NOMO-1 treated with DMSO at 0.1 percent for 48 hours (cell line): Measurements from ENCODE around the gene FAM204A.

ENCODE experiments used
- DNase-seq: peaks from one replicate; lab custom pipeline; 2025; ENCODE audit not compliant: unreplicated experiment; lab: John Stamatoyannopoulos, UW

The FAM204A gene

DNA sequence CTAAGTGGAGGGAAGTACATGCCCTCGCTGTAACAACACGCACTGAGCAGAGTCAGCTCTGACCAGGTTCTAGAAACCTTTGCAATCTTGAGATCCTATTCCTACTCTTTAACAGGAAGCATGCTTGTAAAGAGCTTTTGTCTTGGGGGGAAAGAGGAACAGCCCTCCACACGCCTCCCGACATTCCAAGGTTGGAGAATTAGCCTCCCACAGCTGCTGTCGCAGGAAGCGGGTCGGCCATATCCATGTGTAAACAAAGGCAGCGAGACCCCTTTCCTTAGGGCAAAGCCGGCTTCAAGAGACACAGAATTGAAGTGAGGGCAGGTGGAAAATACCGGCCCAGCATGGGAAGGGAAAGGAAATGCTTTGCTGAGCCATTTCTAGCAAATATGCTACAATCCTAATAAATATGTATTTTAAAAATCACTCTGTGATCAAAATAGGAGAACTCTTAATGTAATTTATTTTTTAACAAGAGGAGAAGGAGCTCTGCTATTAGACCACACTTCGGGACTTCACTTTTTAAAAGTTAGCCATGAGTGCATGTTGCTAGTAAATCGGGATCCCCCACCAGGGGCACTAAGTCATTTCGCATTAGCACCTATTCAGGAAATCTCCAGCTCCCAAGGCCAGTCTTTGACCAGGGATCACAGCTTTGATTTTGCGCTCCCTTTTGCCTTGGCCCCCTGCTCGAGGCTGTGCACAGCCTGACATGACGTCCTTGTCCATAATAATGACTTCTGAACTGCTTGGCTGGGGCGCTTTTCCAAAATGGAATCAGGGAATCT is 55.9 kb downstream of the FAM204A start:
- DNase-seq = no peak

DNA sequence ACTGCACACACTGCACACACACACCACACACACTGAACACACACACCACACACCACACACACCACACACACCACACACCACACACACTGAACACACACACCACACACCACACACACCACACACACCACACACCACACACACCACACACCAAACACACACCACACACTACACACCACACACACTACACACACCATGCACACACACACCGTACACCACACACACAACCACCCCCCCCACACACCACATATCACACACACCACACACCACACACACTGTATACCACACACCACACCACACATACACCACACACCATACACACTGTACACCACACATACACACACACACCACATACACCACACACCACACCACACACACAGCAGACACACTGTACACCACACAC is 59.5 kb downstream of the FAM204A start:
- no peak for DNase-seq

DNA sequence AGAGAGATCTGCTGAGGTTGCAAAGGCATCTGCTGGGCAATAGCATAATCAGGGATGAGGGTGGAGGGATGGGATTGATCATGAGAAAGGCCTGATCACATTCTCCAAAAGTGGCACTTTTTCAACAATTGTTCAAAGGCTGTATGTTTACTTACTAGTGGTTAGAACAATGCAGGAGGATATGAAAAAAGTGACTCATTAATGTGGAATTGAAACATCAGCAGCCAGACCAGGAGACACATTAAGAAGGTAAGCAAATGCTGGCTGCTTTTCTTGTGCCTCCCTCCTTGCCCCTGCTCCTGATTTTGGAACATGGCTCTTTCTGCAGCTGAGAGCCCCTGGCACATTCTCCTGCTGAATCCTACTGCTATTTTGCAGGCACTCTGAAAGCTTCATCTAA is 63.5 kb downstream of the FAM204A start:
- DNase-seq = no peak

DNA sequence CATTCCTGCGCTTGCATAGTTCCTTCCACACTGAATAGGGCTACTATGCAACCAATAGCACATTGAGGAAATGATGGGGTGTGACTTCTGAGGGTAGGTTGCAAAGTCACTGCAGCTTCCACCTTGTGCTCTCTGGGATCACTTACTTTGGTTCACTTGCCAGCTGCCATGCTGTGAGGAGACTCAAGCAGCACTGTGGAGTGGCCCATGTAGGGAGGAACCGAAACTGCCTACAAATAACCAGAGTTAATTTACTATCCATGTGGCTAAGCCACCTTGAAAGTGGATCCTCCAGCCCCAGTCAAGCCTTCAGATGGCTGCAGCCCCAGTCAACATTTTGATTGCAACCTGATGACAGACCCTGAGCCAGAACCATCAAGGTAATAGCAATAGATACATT is 64.3 kb downstream of the FAM204A start:
- DNase-seq = no peak

DNA sequence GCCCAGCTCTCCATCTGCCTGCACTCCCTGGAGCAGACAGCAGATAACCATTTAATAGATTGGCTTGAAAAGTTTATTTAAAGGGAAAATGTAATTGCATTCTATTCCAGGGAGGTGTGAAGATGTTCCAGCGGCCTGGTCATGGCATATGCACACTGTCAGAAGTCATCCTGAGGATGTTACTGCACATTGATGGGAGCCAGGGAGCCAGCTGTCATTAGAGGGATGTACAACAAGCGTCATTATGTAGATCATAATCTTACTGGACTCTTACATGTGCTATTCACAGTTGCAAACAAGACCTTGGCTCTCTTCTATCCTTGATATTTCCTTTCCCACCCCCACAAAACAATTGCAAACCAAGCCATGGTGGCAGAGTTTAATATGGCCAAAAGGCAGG is 65.4 kb downstream of the FAM204A start:
- DNase-seq = no peak

DNA sequence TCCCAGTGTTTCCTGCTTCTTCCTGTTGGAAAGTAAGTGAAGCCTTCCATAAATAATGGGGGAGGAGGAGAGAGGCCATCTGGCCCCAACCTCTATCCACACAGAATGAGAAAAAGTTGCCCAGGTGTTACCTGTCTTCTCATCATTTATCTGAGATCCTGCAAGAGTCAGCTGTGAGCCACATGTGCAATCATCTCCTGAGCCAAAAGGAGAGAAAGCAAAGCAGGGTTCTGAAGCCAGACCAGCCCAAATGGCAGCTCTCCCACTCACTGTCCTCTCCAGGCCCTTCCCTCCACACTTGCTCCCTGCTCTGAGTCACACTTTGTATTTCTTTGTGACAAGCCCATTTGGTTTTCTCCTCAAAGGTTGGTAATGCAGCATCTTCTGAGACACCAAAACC is 65.9 kb downstream of the FAM204A start:
- no peak for DNase-seq

DNA sequence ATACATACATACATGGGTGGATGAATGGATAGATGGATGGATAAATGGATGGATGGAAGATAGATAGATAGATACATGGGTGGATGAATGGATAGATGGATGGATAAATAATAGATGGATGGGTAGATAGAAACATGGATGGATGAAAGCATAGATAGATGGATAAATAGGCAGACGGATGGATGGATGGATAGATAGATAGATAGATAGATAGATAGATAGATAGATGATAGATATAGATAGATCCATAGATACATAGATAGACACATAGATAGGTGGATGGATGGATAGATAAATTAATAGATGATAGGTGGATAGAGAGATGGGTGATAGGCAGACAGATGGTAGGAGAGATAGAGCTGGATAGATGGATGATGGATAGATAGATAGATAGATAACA is 68.5 kb downstream of the FAM204A start:
- no peak for DNase-seq

DNA sequence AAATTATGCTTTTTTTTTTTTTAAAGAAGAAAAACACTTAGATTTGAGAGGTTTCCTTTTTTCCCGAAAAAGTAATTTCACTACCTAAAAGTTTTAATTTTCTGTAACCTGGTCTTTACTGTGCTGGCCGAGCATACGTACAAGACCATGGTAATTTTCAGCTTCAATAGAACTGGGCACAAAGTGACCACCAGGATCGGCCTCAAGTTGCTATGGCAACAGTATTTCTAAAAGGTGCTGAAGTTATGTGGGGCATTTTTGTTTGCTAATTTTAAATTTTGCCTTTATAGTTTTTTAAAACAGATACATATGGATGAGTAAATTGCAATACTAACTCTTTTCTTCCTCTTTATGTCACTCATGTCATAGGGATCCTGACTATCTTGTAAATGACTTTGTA is 69.4 kb downstream of the FAM204A start:
- no peak for DNase-seq

DNA sequence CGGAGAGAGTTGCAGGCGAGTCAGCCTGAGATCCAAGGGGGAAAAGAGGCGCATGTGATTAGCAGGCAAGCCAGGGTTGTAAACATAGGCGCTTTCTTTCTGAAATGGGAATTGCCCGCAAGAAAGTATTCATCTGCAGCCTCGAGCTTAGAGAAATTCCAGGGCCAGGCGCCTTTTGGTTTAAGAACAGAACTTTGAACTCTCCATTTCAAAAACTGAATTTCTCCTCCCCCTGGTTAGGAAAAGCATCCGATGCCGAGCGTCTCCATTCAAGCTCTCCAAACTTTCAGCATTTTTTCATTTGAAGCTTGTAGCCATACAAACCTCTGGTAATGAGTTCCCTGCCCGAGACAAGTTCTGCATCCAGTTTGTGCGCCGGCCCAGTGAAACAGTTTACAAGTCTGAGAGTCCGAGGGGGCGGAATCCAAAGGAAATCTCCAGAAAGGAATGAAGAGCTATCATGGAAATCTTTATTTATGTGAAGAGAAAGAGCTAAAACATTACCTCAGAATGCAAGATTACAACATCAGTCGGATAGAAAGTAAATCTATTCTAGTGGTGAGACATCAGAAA is 69.9 kb downstream of the FAM204A start:
- DNase-seq = no peak

DNA sequence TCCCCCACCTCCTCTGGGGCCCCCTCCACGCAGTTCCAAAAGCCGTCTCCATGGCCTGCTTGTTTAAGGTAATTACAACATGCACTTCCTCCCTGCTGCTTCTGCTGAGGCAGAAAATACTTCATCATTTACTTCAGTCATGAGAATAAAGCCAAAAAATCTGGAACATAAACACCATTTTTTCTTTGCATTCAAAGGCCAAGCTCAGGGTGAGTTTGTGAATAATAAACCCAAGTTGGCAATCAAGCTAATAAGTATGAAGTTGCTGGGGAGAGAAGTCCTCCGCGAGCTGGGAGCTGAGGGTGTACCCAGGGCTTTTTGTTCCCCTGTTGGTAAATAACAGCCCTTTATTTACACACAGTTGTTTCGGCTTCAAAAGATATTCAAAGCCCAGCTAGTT is 70.5 kb downstream of the FAM204A start:
- DNase-seq = no peak

DNA sequence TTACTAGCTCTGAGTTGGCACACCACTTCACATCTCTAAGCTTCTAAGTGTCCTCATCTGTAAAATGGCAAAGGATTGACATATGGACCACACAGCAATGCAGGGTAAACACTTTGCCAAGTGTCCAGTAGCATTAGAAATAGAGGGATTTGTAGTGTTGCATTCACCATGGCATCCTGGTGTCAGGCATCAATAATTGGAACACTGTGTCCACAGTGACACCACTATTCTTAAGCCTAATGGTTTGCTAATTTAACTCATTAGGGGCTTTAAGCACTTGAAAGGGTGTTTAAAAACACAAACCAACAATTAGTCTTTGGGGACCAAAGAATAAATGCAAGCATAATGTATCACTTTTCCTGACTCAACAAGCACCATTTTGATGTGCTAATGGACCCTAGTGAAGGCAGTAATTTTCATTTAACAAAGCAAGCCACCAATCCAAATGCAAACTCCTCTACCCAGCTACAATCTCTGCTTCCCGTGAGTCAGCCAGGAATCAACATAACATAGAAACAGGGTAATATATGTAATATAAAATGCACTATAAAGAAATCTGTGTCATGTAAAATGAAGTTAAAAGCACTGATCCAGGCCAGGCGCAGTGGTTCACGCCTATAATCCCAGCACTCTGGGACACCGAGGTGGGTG is 75.9 kb downstream of the FAM204A start:
- no peak for DNase-seq

DNA sequence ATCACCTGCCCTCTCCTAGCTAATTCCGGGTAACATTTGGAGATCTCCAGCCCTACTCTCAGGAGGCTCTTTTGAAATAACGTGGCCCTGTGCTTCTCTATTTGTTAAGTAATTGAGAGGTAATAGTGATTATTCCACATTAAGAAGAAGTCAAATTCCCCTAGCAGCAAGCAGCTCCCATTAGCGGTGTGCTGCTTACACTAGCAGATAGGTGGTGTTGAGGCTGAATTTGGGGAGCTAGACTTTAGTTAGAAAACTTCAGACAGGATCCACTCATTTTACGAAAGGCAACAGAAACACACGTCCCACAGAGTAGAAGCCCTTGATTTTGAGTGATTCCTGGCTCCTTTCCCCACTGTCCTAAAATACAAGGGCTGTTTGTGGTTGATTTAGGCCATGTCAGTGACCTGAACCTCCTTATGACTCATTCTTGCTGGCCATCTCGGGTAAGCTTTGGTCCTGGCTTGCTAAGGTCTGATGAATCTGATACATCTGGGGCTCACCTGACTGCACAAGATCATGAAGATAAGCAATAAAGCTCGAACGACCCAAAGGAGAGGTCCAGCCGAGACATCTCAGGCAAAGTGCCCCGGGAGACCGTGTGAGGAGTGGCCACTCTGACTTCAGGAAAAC is 77.2 kb downstream of the FAM204A start:
- DNase-seq = no peak

DNA sequence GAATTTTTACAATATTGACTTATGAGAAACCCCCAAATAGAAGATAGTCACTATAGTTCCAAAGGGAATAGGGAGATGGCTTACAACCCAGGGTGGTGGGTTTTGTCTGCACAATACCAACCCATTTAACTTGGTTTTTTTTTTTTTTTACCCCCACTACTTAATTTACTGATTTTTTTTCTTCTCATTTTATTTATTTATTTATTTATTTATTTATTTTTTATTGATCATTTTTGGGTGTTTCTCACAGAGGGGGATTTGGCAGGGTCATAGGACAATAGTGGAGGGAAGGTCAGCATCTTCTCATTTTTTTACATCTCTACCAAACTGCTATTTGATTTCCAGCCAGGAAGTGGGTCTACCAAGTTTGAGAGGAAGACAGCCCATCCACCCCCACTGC is 77.9 kb downstream of the FAM204A start:
- no peak for DNase-seq

DNA sequence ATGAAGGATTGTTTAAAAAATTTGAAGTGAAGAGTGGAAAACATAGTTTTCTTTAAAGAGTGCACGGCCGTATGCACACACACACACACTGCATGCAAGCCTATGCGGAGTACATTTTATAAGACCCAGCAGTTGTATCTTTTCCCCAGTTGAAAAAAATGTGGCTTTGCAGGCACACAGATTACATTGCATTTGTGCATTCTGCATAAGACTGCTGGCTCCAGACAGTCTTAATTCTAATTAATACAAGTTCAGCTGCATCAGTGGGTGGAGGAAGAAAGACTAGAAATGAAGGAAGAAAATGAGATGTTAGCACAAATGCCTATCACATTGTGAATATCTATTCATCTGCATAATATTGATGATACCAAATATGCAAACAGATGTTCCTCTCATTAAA is 79.6 kb downstream of the FAM204A start:
- no peak for DNase-seq

DNA sequence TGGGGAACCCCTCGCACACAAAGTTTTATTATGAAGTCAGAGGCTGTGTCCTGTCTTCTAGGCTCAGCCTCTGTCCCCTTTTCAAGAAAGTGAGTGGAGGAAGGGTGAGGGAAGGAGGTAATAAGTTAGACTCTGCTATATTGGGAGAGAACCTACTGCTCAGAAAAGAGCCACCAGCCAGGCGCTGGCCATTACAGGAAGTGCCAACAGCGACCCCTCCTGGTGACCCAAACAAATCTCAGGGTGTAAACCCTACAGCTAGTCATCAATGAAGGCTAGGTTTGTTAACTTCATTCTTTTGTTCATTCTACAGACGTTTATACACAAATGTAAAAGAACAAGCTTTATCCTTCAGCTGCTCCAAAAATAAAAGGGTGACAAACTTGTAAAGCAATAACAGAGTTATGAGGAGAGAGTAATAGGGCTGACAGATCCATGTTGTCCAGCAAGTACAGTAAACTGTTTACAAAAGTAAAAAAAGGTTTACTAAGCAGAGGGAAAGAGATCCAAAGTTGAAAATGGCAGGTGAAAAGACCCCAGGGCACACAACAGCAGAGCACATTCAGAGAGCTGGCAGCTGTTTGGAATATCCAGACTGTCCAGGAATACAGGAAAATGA is 82.7 kb downstream of the FAM204A start:
- DNase-seq = peak; percentile 54

DNA sequence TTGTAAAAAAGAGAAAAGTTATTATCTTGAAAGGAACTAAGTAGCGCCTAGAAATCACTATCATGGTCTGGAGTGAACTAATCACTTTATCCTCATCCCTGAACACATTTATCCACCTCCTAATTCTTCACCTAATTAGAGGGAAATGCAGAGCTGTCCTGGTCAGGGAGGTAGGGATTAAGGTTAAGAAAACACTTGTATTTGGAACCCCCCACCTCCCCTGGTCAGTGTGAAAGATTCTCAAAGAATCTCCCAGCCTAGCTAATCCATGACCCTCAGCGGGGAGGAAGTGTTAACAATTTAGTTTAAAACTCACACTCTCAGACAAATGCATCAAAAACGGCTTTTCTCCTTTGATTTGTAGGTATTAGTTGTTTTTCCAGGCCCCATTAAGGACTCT is 83.8 kb downstream of the FAM204A start:
- DNase-seq = no peak

DNA sequence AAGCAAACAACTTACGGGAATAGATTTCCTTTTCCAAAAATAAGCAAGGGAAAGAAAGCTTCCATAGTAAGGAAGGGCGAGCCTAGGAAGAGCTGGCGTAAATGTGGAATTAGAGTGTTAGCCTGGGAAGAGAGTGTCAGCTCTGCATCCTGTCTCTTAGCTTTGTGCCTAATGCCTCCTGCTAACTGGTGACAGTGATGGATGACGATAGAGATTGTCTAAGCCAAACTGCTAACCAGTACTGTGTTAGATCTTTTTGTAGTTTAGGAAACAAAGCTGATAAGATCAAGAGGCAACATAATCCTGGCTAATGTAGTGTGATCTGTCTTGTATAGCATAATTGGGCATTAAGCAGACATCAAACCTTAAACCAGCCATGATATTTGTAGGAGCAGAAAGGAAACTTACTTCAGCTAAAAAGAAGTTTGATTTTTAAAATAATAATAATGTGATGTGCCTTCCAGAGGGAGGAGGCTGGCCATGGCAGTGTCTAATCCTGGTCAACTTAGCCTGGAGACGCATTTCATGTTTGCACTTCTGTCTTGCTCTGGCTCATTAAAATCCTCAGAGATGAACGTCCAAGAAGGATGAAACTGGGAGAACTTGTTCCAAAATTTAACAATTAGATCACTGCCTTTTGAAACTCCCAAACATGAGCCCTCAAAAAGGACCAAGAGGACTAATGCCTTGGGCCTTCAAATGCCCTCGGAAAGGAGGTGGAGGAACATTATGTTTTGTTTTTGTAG is 85.1 kb downstream of the FAM204A start:
- no peak for DNase-seq

DNA sequence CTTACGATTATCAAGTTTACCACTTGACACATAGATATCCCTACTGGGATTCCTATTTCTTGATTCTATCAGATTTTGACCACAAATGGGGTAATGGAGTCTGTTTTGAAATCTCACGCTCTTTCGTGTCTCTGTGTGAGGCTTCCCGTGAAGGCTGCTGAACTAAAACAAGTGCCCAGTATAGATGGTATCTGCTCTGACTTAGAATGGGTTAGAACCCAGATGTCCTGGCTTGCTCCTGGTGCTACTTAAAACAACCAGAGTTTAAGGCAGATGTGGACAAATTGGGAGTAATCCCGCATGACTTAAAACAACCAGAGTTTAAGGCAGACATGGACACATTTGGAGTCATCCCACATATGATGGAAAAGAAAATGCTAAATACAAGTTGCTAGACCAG is 85.9 kb downstream of the FAM204A start:
- DNase-seq = no peak

DNA sequence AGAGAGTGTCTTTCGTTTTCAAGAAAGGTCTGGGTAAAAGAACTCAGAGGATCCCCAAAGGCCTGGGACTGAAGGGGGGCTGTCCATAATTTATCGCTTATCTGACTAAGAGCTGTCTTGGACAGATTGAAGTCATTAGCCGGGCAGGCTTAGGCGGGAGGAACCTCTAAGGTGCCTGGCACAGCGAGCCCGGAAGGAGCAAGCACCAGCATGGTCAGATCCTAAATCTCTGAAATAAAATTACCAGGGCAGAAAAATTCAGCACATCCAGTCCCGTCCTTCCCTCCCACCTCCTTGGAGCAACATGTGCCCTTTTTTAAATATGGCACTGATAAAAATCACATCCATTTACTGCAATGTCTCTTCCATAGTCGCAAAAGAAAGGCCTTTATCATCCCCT is 86.8 kb downstream of the FAM204A start:
- DNase-seq = no peak

DNA sequence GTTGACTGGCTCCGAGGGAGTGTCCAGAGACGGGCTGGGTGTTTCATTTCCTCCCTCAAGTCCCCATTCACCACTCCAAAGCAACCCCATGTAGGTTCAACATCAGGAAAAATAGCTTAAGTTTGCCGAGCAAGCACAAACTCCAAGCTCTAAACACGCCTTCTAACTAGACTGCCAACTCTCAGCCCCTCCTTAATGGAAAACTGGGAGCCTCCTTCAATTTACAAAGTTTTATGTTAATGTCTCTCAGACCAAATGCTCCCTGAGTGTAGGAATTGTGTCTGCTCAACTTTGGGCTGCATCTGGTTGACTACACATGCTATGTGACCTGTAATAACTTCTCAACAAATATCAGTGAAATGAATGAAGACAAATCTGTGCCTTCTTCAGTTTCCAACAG is 87.5 kb downstream of the FAM204A start:
- no peak for DNase-seq

DNA sequence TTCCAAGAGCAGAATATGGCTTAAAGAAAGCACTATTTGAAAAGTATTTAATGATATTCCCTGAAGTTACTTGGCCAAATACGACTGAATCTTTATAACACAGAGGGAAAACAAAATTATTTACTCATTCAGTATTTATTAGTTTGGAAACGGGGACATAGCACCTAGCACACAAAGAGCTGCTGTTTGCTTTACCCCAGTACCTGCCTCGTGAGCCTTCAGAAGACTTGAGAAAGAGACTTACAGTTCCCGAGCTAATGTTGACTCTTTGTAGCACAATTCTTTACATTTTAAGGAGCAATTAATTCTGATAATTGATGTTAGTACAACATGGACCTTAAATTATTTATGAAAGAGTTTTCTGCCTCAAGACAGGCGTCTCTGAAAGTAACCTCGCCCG is 88.7 kb downstream of the FAM204A start:
- DNase-seq = no peak
